B cell (primary cell): ENCODE measurements around the gene RASSF4. TPM values are rescaled to one million over a fixed set of nuclear protein-coding genes. Genes with fewer than 3 reads are reported as not detected.

Experiments used
- ATAC-seq: fragments of 200-7000 bp; cut with Tn5 transposase; one replicate; pipeline ENCODE4 v1.10.0; 2021; ENCODE audit warnings: low read depth, mild to moderate bottlenecking, moderate number of reproducible peaks, moderate library complexity
- CTCF ChIA-PET: fragments of 350-600 bp; sonication (Branson Sonifier 250); formaldehyde crosslinking; loops from one replicate; lab custom pipeline; 2021; ENCODE audit warnings: antibody characterized with exemption, inconsistent platforms; lab: Charles Lee
- POLR2A ChIA-PET: fragments of 350-600 bp; sonication (Branson Sonifier 250); formaldehyde crosslinking; loops from one replicate; lab custom pipeline; 2021; ENCODE audit warnings: antibody characterized with exemption; lab: Charles Lee
- DNase-seq: peaks from one replicate; pipeline ENCODE4 v3.0.0; 2013
- H2AFZ ChIP-seq: 2 replicates; pipeline ENCODE4 v1.6.1; 2012; ENCODE audit warnings: mild to moderate bottlenecking, low read depth, low read length; ENCODE audit not compliant: insufficient read depth, poor library complexity, severe bottlenecking
- H3K27ac ChIP-seq, 2 donors: 1 replicate in 1 of 2; 2 replicates in 1 of 2; pipeline ENCODE4 v1.5.1; 2012 to 2013; ENCODE audit warnings: low read length in 2 of 2, mild to moderate bottlenecking in 2 of 2, moderate library complexity in 1 of 2
- H3K27me3 ChIP-seq, 4 experiments: fragments of 200-600 bp in 1 of 4; sonication (generic) in 1 of 4; replicated peaks in 1 of 4; 1 replicate in 2 of 4; 2 replicates in 2 of 4; pipeline versions ENCODE4 v1.6.1 to v1.7.0; 2013 to 2016; ENCODE audit warnings: low read length in 3 of 4, mild to moderate bottlenecking in 2 of 4, mixed read lengths in 1 of 4, moderate library complexity in 1 of 4; ENCODE audit not compliant: insufficient read depth in 4 of 4, control insufficient read depth in 3 of 4; ENCODE audit errors: control extremely low read depth in 1 of 4
- H3K36me3 ChIP-seq, 2 experiments: replicated peaks in 1 of 2; 1 replicate in 1 of 2; 2 replicates in 1 of 2; pipeline versions ENCODE4 v1.6.1 to v1.7.1; 2013; ENCODE audit warnings: low read length in 1 of 2; ENCODE audit not compliant: insufficient read depth in 2 of 2, control insufficient read depth in 1 of 2; ENCODE audit errors: control extremely low read depth in 1 of 2, extremely low read depth in 1 of 2
- H3K4me1 ChIP-seq, 2 donors: fragments of 200-600 bp in 1 of 2; sonication (generic) in 1 of 2; 1 replicate in 1 of 2; 2 replicates in 1 of 2; pipeline versions ENCODE4 v1.5.1 to v1.6.1; 2013 to 2017; ENCODE audit warnings: low read length in 2 of 2; ENCODE audit not compliant: control insufficient read depth in 2 of 2, insufficient read depth in 2 of 2
- H3K4me2 ChIP-seq: replicated peaks from 2 replicates; pipeline ENCODE3; 2012; ENCODE audit warnings: mild to moderate bottlenecking, low read depth, low read length; ENCODE audit not compliant: poor library complexity, severe bottlenecking
- H3K4me3 ChIP-seq, 5 experiments: fragments of 200-600 bp in 1 of 5; sonication (generic) in 1 of 5; 1 replicate in 3 of 5; 2 replicates in 2 of 5; pipeline versions ENCODE4 v1.5.1 to v1.7.0; 2011 to 2016; ENCODE audit warnings: low read length in 4 of 5, mild to moderate bottlenecking in 4 of 5, low read depth in 2 of 5, control low read depth in 1 of 5, moderate library complexity in 1 of 5; ENCODE audit not compliant: insufficient read depth in 1 of 5; ENCODE audit errors: control extremely low read depth in 1 of 5, extremely low read depth in 1 of 5
- H3K79me2 ChIP-seq: fragments of 200-600 bp; sonication (generic); one replicate; pipeline ENCODE4 v1.6.0; 2016; ENCODE audit warnings: low read length; ENCODE audit not compliant: control insufficient read depth, insufficient read depth
- H3K9ac ChIP-seq: fragments of 200-600 bp; sonication (generic); 2 replicates; pipeline ENCODE4 v1.6.1; 2017; ENCODE audit warnings: mild to moderate bottlenecking, low read length, moderate library complexity
- H3K9me3 ChIP-seq, 3 donors: one replicate each; pipeline versions ENCODE4 v1.6.1 to v1.7.1; 2013; ENCODE audit warnings: low read length in 2 of 3; ENCODE audit not compliant: control insufficient read depth in 2 of 3, insufficient read depth in 1 of 3; ENCODE audit errors: control extremely low read depth in 1 of 3
- H4K20me1 ChIP-seq: 2 replicates; pipeline ENCODE4 v1.6.0; 2012; ENCODE audit warnings: mild to moderate bottlenecking, low read length; ENCODE audit not compliant: insufficient read depth, control insufficient read depth, poor library complexity, severe bottlenecking
- H3K27ac Mint-ChIP-seq: one replicate; pipeline ENCODE4 v1.8.0; 2021; ENCODE audit warnings: mixed read lengths
- H3K27me3 Mint-ChIP-seq: one replicate; pipeline ENCODE4 v1.8.0; 2021; ENCODE audit warnings: mixed read lengths
- H3K4me1 Mint-ChIP-seq: one replicate; pipeline ENCODE4 v1.8.0; 2021; ENCODE audit warnings: mixed read lengths
- H3K4me3 Mint-ChIP-seq: one replicate; pipeline ENCODE4 v1.8.0; 2021; ENCODE audit warnings: mixed read lengths
- H3K9me3 Mint-ChIP-seq: one replicate; pipeline ENCODE4 v1.8.0; 2022; ENCODE audit warnings: mixed read lengths; ENCODE audit not compliant: insufficient read depth
- CTCF ChIP-seq: fragments of 200-600 bp; IDR thresholded peaks from one replicate; pipeline ENCODE4 v1.8.0; 2022; ENCODE audit warnings: antibody characterized with exemption, mild to moderate bottlenecking
- EZH2 ChIP-seq: IDR thresholded peaks from 2 replicates; pipeline ENCODE4 v1.6.1; 2012; ENCODE audit warnings: borderline replicate concordance, low read depth, mild to moderate bottlenecking, moderate library complexity, low read length; ENCODE audit not compliant: insufficient read depth, poor library complexity, severe bottlenecking
- WGBS: methylation state at CpG from one replicate; pipeline ENCODE4 v1.1.5; 2013; ENCODE audit warnings: missing lambda C conversion rate; ENCODE audit not compliant: insufficient coverage; 5-methylcytosine and 5-hydroxymethylcytosine counted together
- intact Hi-C: fragments of 100-400 bp; cut with micrococcal nuclease; formaldehyde crosslinking; loops from one replicate; pipeline ENCODE4 v1.10.0; 2022
- polyA plus RNA-seq: library from polyadenylated mRNA; depleted of rRNA; stranded (reverse); fragments of >200 nt; gene quantifications from 2 replicates; pipeline ENCODE4 v1.2.3, GENCODE V29; 2012
- total RNA-seq, 2 donors: library from RNA; stranded (reverse); fragments of 120-200 nt in 1 of 2; gene quantifications; 1 replicate in 1 of 2; 2 replicates in 1 of 2; pipeline versions ENCODE4 v1.2.3 to v1.2.4, GENCODE V29; 2013 to 2022

Gene RASSF4
- total and polyA plus RNA-seq, 2 donors (not counting 1 experiment from before 2014, with no cell fraction given), result 1.9 to 2.6 TPM

GRCh38 chr10:44989597-44990301 lies 30.1 kb downstream of the RASSF4 start:
- intact Hi-C loops, result no loop called here
- Histone ChIP-seq H3K36me3 (no peaks in the 10 kb centered on the region), H3K9ac (no peak overlapping the region), H3K79me2 (no peaks in the 10 kb centered on the region), H3K4me1 (no peaks in the 10 kb centered on the region), H3K27me3 (no peaks in the 10 kb centered on the region), H3K4me3 (no peak overlapping the region), H3K27ac (no peak overlapping the region), H4K20me1 (no peaks in the 10 kb centered on the region), H3K4me2 (no peak overlapping the region), H2AFZ (no peak overlapping the region), H3K9me3 (no peaks in the 10 kb centered on the region)
- TF ChIP-seq CTCF (no peak), EZH2 (no peak)
- ATAC-seq (no peak), DNase-seq (no peak)
- H3K4me1 Mint-ChIP-seq, result no peaks in the 10 kb centered on the region
- WGBS, result 75% methylated on average over 8 of the region's 14 CpGs
- POLR2A ChIA-PET, result no interaction called here
- CTCF ChIA-PET, result interaction anchor here (1.0 kb wide), 1 partner anchor 16 kb away, joined by 3 read pairs; no protein-coding TSS in a partner anchor
- peaks cover 10% of the 10 kb centered on the region for H3K27me3 Mint-ChIP-seq
- H3K4me3 Mint-ChIP-seq, result no peak overlapping the region
- H3K9me3 Mint-ChIP-seq, result no peaks in the 10 kb centered on the region
- no peak overlapping the region for H3K27ac Mint-ChIP-seq

GRCh38 chr10:44990302-44990655 lies 30.7 kb downstream of the RASSF4 start:
- no peaks in the 10 kb centered on the region for H3K4me1 Mint-ChIP-seq

More at GRCh38 chr10:44990302-44990655, 30.7 kb downstream of the RASSF4 start:
- TF ChIP-seq CTCF (no peak), EZH2 (no peak)
- H3K27me3 ChIP-seq, result no peaks in the 10 kb centered on the region
- POLR2A ChIA-PET, result no interaction called here
- no peaks in the 10 kb centered on the region for H4K20me1 ChIP-seq
- H3K4me3 ChIP-seq, result no peak overlapping the region
- intact Hi-C loops, result no loop called here
- H3K79me2 ChIP-seq, result no peaks in the 10 kb centered on the region
- Mint-ChIP-seq H3K4me3 (no peak overlapping the region), H3K27me3 (peaks cover 10% of the 10 kb centered on the region), H3K9me3 (no peaks in the 10 kb centered on the region), H3K27ac (no peak overlapping the region)
- no peaks in the 10 kb centered on the region for H3K36me3 ChIP-seq
- H3K27ac ChIP-seq, result no peak overlapping the region
- H3K4me2 ChIP-seq, result no peak overlapping the region
- no peak overlapping the region for H2AFZ ChIP-seq
- no peak overlapping the region for H3K9ac ChIP-seq
- H3K4me1 ChIP-seq, result no peaks in the 10 kb centered on the region
- WGBS, result 7% methylated on average over 8 of the region's 8 CpGs
- DNase-seq (no peak), ATAC-seq (no peak)
- CTCF ChIA-PET, result interaction anchor here (1.0 kb wide), 1 partner anchor 17 kb away, joined by 3 read pairs; no protein-coding TSS in a partner anchor
- H3K9me3 ChIP-seq, result no peaks in the 10 kb centered on the region
